LNCAP (cell line): ENCODE data around the gene ZIC4.

Experiments used
- TF ChIP-seq, protein P1 (sequence below): fragments of 450-650 bp; IDR thresholded peaks from 2 replicates; pipeline ENCODE4 v1.5.1; 2017; ENCODE audit warnings: mild to moderate bottlenecking

The ZIC4 gene

DNA sequence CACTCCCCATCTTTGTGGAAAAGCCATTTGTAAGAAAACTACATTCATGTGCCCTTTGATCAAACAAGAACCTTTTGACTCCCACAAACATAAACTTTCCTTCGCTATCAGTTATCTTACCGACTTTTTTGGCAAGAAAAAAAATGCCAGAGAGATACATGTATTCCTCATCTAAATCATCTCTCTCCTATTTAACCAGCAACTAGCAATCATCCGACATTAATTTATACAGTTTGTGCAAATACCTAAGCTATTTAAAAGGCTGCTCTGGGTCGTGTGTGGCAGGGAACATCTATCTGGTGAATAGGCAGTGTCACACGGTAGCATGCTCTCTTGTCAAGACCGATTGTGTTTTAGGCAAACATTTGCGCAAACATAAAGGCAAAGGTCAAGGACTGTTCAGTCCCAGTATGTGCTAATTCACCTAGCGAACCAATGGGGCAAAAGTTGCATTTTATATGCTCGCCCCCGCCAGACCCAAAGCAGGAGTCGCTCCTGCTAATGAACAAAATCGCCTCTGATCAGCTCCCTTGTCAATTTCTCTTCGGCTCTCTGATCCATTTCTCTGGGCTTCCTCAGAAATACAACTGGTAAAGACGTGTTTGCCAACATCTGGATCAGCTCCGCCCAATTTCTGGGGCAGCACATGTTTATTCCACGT lies 37.7 kb downstream of the ZIC4 start:
- TF ChIP-seq, protein P1, sequence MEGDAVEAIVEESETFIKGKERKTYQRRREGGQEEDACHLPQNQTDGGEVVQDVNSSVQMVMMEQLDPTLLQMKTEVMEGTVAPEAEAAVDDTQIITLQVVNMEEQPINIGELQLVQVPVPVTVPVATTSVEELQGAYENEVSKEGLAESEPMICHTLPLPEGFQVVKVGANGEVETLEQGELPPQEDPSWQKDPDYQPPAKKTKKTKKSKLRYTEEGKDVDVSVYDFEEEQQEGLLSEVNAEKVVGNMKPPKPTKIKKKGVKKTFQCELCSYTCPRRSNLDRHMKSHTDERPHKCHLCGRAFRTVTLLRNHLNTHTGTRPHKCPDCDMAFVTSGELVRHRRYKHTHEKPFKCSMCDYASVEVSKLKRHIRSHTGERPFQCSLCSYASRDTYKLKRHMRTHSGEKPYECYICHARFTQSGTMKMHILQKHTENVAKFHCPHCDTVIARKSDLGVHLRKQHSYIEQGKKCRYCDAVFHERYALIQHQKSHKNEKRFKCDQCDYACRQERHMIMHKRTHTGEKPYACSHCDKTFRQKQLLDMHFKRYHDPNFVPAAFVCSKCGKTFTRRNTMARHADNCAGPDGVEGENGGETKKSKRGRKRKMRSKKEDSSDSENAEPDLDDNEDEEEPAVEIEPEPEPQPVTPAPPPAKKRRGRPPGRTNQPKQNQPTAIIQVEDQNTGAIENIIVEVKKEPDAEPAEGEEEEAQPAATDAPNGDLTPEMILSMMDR, result no peak

DNA sequence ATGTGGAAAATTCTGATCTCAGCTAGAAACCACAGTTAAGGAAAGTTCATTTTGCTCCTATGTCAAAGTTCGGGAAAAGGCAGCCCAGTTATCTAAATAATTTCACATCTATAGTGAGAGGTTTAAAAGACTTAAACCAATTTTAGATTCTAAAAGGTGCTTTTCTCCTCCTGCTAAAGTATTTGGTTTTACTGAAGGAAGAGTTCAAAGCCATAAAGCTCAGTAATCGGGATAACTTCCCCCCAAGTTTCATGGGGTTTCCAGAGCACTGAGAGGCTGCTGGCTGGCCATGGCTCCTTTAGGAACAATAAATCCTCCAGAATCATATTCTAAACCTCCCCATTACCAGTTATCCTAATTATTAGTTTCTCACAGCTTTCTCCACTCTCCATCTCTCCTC lies 38.2 kb downstream of the ZIC4 start:
- TF ChIP-seq, protein P1, result no peak

- TF ChIP-seq, protein P1, result no peak
Observed at GRCh38 chr3:147367676-147368075, 38.7 kb downstream of the ZIC4 start.

DNA sequence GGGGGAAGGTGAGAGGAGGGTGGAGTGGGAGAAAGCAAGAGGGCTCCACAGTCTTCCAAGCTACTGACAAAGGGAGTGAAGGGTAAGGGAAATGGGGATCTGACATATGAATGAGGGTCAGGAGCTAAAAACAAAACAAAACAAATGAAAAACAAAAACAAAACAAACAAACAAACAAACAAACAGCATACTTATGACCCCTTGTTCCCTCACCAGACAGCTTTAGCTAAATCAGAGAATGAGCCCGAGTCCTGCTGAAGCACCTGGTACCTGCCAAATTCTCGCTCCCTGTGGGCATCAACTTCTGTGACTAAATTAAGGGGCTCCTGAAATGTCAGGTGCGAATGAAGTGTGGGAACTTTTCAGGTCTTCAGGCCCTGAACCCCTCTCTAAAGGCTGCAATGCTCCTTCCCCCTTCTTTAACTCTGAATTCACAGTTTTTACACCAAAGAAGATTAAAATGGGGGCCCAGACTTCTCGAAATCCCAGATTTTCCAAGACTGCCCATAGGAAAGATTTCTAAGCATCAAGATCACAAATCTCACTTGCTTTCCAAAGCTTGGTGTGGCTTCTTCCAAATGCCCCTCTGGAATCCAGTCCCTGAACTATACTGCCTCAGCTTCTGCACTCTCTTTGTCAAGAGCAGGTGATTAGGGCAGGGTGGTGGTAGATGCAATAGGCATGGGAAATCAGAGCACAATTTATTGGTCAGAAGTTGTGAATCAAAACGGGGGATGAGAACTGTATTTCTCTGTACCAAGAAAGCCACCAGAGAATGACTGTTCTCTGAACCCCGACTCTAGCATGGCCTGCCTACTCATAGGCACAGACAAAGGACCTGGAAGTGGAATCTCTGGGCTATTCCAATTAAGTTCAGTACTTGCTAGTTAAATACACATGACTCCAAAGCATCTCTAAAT lies 40.9 kb downstream of the ZIC4 start:
- TF ChIP-seq, protein P1, result no peak

DNA sequence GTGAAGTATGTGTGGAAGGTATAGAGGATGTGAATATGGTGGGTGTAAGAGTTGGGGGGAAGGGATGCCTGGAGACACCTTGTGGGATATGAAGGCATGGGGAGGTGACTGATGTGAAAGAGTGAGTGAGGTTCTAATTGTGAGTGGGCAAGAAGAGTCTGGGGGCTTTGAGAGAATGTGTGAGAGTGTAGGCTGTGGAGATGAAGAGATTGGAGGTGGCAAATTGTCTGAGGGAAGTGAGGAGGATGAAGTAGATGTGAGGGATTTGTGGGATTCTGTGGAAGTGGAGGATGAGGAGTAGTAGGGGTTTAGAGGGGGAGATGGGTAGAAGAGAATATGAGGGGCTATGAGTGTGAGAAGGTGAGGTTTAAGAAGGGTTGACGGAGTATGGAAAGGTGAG lies 41.6 kb downstream of the ZIC4 start:
- TF ChIP-seq, protein P1, result no peak

- TF ChIP-seq, protein P1, result peak; percentile 77
Observed at GRCh38 chr3:147361454-147362420, 44.6 kb downstream of the ZIC4 start.
